ENCODE data around the gene CNOT6.

Gene CNOT6

GRCh38 chr5:180593446-180594206 lies 99.4 kb downstream of the CNOT6 start:
- Histone ChIP-seq H3K36me3 (ENCODE audit: control insufficient read depth, insufficient read depth, low read length) (no peaks in the 10 kb centered on the region), H3K9ac (ENCODE audit: low read length) (no peak overlapping the region), H3K27ac (ENCODE audit: low read depth, low read length) (no peak overlapping the region), H3K27me3 (ENCODE audit: control insufficient read depth, insufficient read depth, low read length) (peaks cover 24% of the 10 kb centered on the region), H3K4me1 (ENCODE audit: control insufficient read depth, insufficient read depth, low read length) (no peaks in the 10 kb centered on the region), H3K4me3 (ENCODE audit: low read length) (no peak overlapping the region)

- peaks cover 22% of the 10 kb centered on the region for H3K27me3 ChIP-seq (ENCODE audit: control insufficient read depth, insufficient read depth, low read length)
- H3K36me3 ChIP-seq (ENCODE audit: control insufficient read depth, insufficient read depth, low read length) = no peaks in the 10 kb centered on the region
Observed at GRCh38 chr5:180594311-180595045, 100.3 kb downstream of the CNOT6 start.

DNA sequence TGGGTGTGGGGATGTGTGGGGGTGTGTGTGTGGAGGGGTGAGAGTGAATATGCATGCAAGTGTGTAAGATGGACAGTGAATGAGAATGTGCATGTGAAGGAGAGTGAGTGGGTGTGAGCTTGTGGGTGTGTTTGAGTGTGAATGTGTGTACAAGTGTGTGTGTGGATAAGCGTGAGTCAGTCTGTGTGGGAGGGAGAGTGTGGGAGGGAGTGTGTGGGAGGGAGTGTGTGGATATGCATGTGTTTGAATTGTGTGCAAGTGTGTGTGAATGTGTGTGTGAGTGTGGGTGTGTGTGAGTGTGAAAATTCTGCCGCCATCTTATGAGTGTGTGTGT lies 100.8 kb downstream of the CNOT6 start:
- peaks cover 18% of the 10 kb centered on the region for H3K27me3 ChIP-seq (ENCODE audit: control insufficient read depth, insufficient read depth, low read length)
- H3K27ac ChIP-seq (ENCODE audit: low read depth, low read length) = no peak overlapping the region
- H3K9ac ChIP-seq (ENCODE audit: low read length) = no peak overlapping the region
- no peak overlapping the region for H3K4me3 ChIP-seq (ENCODE audit: low read length)
- no peaks in the 10 kb centered on the region for H3K36me3 ChIP-seq (ENCODE audit: control insufficient read depth, insufficient read depth, low read length)
- H3K4me1 ChIP-seq (ENCODE audit: control insufficient read depth, insufficient read depth, low read length) = no peaks in the 10 kb centered on the region

More at GRCh38 chr5:180594311-180595045, 100.3 kb downstream of the CNOT6 start:
- no peak overlapping the region for H3K27ac ChIP-seq (ENCODE audit: low read depth, low read length)
- H3K4me3 ChIP-seq (ENCODE audit: low read length) = no peak overlapping the region
- H3K4me1 ChIP-seq (ENCODE audit: control insufficient read depth, insufficient read depth, low read length) = no peaks in the 10 kb centered on the region
- H3K9ac ChIP-seq (ENCODE audit: low read length) = no peak overlapping the region

DNA sequence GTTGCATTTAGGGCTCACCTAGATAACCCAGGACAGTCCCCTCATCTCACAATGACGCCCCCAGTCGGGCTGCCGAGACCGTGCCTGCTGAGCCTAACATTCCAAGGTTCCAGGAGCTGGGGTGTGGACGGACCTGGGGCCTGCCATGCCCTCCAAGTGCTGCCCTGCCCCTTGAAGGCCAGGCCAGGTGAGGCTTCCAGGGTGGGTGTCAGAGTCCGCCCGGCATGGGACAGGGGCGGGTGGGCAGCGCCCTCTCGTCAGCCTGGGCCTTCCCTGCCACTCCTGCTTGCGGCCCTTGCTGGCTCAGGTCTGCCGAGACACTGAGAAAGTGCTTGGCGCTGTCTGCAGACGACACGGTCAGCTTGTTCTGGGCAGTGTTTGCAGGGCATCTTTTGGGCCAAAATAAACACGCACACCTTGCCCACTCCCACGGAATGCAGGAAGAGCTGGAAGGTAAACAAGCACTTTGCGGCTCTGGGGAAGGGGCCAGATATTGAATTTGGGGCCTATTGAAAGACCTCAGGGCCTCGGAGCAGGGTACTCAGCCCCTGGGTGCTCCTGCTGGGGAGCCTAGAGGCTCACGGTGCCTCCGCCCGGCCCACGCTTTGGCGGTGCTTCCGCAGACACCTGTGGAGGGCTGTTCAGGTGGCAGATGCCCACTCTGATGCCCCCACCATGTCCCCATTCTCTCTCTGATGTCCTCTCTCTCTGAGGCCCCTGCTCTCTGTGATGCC lies 101.4 kb downstream of the CNOT6 start:
- H3K27me3 ChIP-seq (ENCODE audit: control insufficient read depth, insufficient read depth, low read length) = peaks cover 15% of the 10 kb centered on the region
- H3K9ac ChIP-seq (ENCODE audit: low read length) = no peak overlapping the region
- no peaks in the 10 kb centered on the region for H3K4me1 ChIP-seq (ENCODE audit: control insufficient read depth, insufficient read depth, low read length)
- no peaks in the 10 kb centered on the region for H3K36me3 ChIP-seq (ENCODE audit: control insufficient read depth, insufficient read depth, low read length)
- H3K4me3 ChIP-seq (ENCODE audit: low read length) = no peak overlapping the region
- H3K27ac ChIP-seq (ENCODE audit: low read depth, low read length) = no peak overlapping the region

DNA sequence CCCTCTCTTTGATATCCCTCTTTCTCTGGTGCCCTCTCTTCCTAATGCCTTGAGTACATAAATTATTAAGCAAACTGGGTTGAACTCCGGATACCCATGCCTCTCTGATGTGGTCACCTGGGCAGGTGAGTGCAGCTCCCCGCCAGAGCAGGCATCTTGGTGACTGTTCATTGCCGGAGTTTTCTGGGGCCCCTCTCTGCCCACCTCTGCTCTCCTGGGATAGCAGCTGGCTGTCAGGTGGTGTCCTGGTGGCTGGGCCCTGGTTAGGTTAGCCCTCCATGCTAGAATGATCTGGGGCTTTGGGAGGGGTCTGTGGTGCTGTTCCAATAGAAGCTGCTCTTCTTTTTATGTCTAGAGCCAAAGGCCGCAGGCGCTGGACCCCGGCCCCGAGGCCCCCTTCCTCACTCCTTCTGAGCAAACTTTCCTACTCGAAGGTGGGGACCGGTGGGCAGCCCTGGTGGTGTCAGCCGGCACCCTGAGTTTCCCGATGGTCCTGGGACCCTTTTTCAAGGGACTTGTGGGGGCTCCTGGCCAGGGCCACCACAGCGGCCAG lies 102.0 kb downstream of the CNOT6 start:
- Histone ChIP-seq H3K36me3 (ENCODE audit: control insufficient read depth, insufficient read depth, low read length) (no peaks in the 10 kb centered on the region), H3K9ac (ENCODE audit: low read length) (no peak overlapping the region), H3K4me3 (ENCODE audit: low read length) (no peak overlapping the region), H3K27ac (ENCODE audit: low read depth, low read length) (no peak overlapping the region), H3K4me1 (ENCODE audit: control insufficient read depth, insufficient read depth, low read length) (no peaks in the 10 kb centered on the region), H3K27me3 (ENCODE audit: control insufficient read depth, insufficient read depth, low read length) (peaks cover 10% of the 10 kb centered on the region)

- H3K36me3 ChIP-seq (ENCODE audit: control insufficient read depth, insufficient read depth, low read length) = no peaks in the 10 kb centered on the region
- H3K27me3 ChIP-seq (ENCODE audit: control insufficient read depth, insufficient read depth, low read length) = peaks cover 10% of the 10 kb centered on the region
- H3K27ac ChIP-seq (ENCODE audit: low read depth, low read length) = no peak overlapping the region
- no peak overlapping the region for H3K9ac ChIP-seq (ENCODE audit: low read length)
- H3K4me1 ChIP-seq (ENCODE audit: control insufficient read depth, insufficient read depth, low read length) = no peaks in the 10 kb centered on the region
- H3K4me3 ChIP-seq (ENCODE audit: low read length) = no peak overlapping the region
Observed at GRCh38 chr5:180596668-180597231, 102.6 kb downstream of the CNOT6 start.

DNA sequence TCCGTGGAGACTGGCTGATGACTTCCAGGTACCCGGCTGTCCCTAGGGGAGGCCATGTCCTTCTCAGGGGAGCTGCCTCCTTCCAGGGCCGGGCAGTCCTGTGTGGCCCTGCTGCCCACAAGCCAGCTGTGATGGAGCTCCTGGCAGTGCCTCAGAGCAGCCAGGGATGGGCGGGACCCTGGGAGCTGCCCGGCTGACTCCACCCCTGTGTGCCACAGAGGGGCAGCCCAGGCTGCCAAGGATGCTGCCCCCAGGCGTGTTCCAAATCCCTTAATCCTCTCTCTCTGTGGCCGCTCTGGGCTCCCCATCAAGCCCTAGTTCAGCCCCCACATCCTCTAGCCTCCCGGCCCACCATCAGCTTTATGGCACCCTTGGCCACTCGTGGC lies 104.1 kb downstream of the CNOT6 start:
- Histone ChIP-seq H3K27ac (ENCODE audit: low read depth, low read length) (no peak overlapping the region), H3K4me1 (ENCODE audit: control insufficient read depth, insufficient read depth, low read length) (no peaks in the 10 kb centered on the region), H3K27me3 (ENCODE audit: control insufficient read depth, insufficient read depth, low read length) (peaks cover 2% of the 10 kb centered on the region), H3K9ac (ENCODE audit: low read length) (no peak overlapping the region), H3K36me3 (ENCODE audit: control insufficient read depth, insufficient read depth, low read length) (no peaks in the 10 kb centered on the region), H3K4me3 (ENCODE audit: low read length) (no peak overlapping the region)

GRCh38 chr5:180598797-180599589 lies 104.8 kb downstream of the CNOT6 start:
- H3K36me3 ChIP-seq (ENCODE audit: control insufficient read depth, insufficient read depth, low read length) = no peaks in the 10 kb centered on the region

DNA sequence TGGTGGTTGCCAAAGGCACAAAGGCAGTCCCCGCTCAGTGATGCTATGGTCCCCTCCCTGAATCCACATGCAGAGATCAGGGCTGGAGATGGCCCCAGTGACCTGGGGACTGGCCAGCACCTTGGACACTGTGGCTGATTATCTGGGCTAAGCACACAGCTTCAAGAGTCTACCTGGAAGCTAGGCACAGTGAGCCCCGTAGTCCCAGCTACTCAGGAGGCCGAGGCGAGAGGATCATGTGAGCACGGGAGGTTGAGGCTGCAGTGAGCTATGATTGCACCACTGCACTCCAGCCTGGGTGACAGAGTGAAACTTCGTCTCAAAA lies 105.4 kb downstream of the CNOT6 start:
- Histone ChIP-seq H3K4me1 (ENCODE audit: control insufficient read depth, insufficient read depth, low read length) (no peaks in the 10 kb centered on the region), H3K9ac (ENCODE audit: low read length) (no peak overlapping the region)

More at GRCh38 chr5:180598797-180599589, 104.8 kb downstream of the CNOT6 start:
- H3K27ac ChIP-seq (ENCODE audit: low read depth, low read length) = no peak overlapping the region
- no peak overlapping the region for H3K4me3 ChIP-seq (ENCODE audit: low read length)
- H3K4me1 ChIP-seq (ENCODE audit: control insufficient read depth, insufficient read depth, low read length) = no peaks in the 10 kb centered on the region
- no peak overlapping the region for H3K9ac ChIP-seq (ENCODE audit: low read length)
- H3K27me3 ChIP-seq (ENCODE audit: control insufficient read depth, insufficient read depth, low read length) = no peaks in the 10 kb centered on the region

DNA sequence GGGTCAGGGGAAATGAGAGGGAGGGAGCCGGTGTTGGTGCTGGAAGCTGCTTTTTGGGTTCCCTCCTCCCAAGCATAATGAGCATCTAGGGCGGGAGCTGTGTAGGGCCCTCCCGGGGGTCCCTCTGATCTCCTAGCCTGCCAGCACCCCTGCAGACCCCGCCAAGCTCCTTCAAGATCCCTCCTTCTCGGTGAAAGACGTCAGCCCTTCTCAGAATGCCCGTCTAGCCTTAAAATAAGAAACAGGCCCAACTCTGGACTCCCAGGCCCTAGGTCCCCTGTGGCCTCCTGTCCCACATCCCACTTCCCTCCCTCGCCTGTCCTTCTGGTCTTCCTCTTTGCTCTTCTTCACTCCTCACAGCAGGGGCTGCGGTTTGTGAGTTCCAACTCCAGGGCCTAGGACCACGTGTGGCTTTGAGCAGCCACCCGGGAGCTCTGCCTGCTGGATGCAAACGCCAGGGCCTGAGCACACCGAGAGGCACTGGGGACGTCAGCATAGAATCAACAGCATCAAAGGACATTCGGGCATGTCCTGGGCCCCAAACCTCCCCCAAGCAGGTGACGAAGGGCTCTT lies 105.9 kb downstream of the CNOT6 start:
- no peak overlapping the region for H3K9ac ChIP-seq (ENCODE audit: low read length)
- H3K27ac ChIP-seq (ENCODE audit: low read depth, low read length) = no peak overlapping the region

More for the DNA sequence above, 105.4 kb downstream of the CNOT6 start:
- Histone ChIP-seq H3K4me3 (ENCODE audit: low read length) (no peak overlapping the region), H3K27me3 (ENCODE audit: control insufficient read depth, insufficient read depth, low read length) (no peaks in the 10 kb centered on the region), H3K36me3 (ENCODE audit: control insufficient read depth, insufficient read depth, low read length) (no peaks in the 10 kb centered on the region), H3K27ac (ENCODE audit: low read depth, low read length) (no peak overlapping the region)

GRCh38 chr5:180600554-180601041 lies 106.4 kb downstream of the CNOT6 start:
- Histone ChIP-seq H3K27me3 (ENCODE audit: control insufficient read depth, insufficient read depth, low read length) (no peaks in the 10 kb centered on the region), H3K36me3 (ENCODE audit: control insufficient read depth, insufficient read depth, low read length) (no peaks in the 10 kb centered on the region), H3K4me3 (ENCODE audit: low read length) (no peak overlapping the region), H3K4me1 (ENCODE audit: control insufficient read depth, insufficient read depth, low read length) (no peaks in the 10 kb centered on the region), H3K27ac (ENCODE audit: low read depth, low read length) (no peak overlapping the region), H3K9ac (ENCODE audit: low read length) (no peak overlapping the region)

More for the DNA sequence above, 105.9 kb downstream of the CNOT6 start:
- H3K4me3 ChIP-seq (ENCODE audit: low read length) = no peak overlapping the region
- H3K27me3 ChIP-seq (ENCODE audit: control insufficient read depth, insufficient read depth, low read length) = no peaks in the 10 kb centered on the region
- no peaks in the 10 kb centered on the region for H3K4me1 ChIP-seq (ENCODE audit: control insufficient read depth, insufficient read depth, low read length)
- H3K36me3 ChIP-seq (ENCODE audit: control insufficient read depth, insufficient read depth, low read length) = no peaks in the 10 kb centered on the region
